OCI-LY7 (cell line): Measurements from ENCODE around the gene WASHC2C. TPM values are rescaled to one million over a fixed set of nuclear protein-coding genes. Genes with fewer than 3 reads are reported as not detected.

Source experiments
- small RNA-seq: library from RNA; depleted of rRNA; stranded (forward); fragments of <200 nt; gene quantifications from one replicate; pipeline ENCODE3, GENCODE V24; 2014
- total RNA-seq, 2 experiments: library from RNA; depleted of rRNA in 1 of 2; stranded (reverse); fragments of >200 nt in 1 of 2; shearing (Covaris generic) in 1 of 2; gene quantifications; 2 replicates each; pipeline ENCODE4 v1.2.3, GENCODE V29; 2014 to 2022

The WASHC2C gene
- total RNA-seq, 2 experiments from 2014 or later = 21.5 to 34.6 TPM

Small RNAs within 50 kb of the gene (small RNA-seq; reads per million reads assigned to genes)
- gene AC012044.1 = not detected

Other genes with a start within 250 kb of the WASHC2C start
- gene ZFAND4, start 54.5 kb upstream of the WASHC2C start, total RNA-seq (2014; rRNA removed; shearing (Covaris generic)) = 15.1 and 18.6 TPM in 2 replicates
- 35.8 and 35.9 TPM in 2 replicates for gene ZFAND4, start 54.5 kb upstream of the WASHC2C start, total RNA-seq (2022)
- 12.0 and 15.7 TPM in 2 replicates for gene AGAP4, start 120.2 kb downstream of the WASHC2C start, total RNA-seq (2014; rRNA removed; shearing (Covaris generic))
- gene AGAP4, start 120.2 kb downstream of the WASHC2C start, total RNA-seq (2022) = 22.4 and 29.3 TPM in 2 replicates
- 50.5 and 50.6 TPM in 2 replicates for gene TIMM23, start 245.2 kb downstream of the WASHC2C start, total RNA-seq (2014; rRNA removed; shearing (Covaris generic))
- gene TIMM23, start 245.2 kb downstream of the WASHC2C start, total RNA-seq (2022) = 51.7 and 59.1 TPM in 2 replicates